CD4-positive, alpha-beta T cell (primary cell): Measurements from ENCODE around the gene IL20RA. TPM values are rescaled to one million over a fixed set of nuclear protein-coding genes. Genes with fewer than 3 reads are reported as not detected.

Source experiments
- ATAC-seq: fragments of 200-7000 bp; cut with Tn5 transposase; one replicate; pipeline ENCODE4 v1.10.0; 2022; ENCODE audit warnings: mild to moderate bottlenecking; ENCODE audit not compliant: poor library complexity
- CTCF ChIA-PET: fragments of 350-600 bp; sonication (Branson Sonifier 250); formaldehyde crosslinking; loops from one replicate; lab custom pipeline; 2021; ENCODE audit warnings: antibody characterized with exemption, inconsistent platforms; lab: Charles Lee
- POLR2A ChIA-PET: fragments of 350-600 bp; sonication (Branson Sonifier 250); formaldehyde crosslinking; loops from one replicate; lab custom pipeline; 2021; ENCODE audit warnings: antibody characterized with exemption, inconsistent platforms; lab: Charles Lee
- DNase-seq, 14 experiments: peaks; one replicate each; pipeline ENCODE4 v3.0.0-alpha.2; 2013 to 2020; ENCODE audit warnings: mixed read lengths in 2 of 14
- H3K27ac ChIP-seq, 2 donors: one replicate each; pipeline versions ENCODE4 v1.5.1 to v1.7.0; 2013; ENCODE audit warnings: low read length in 2 of 2, low read depth in 1 of 2, mild to moderate bottlenecking in 1 of 2
- H3K27me3 ChIP-seq, 2 experiments: 1 replicate in 1 of 2; 2 replicates in 1 of 2; pipeline versions ENCODE4 v1.6.1 to v1.7.0; 2013; ENCODE audit warnings: low read length in 2 of 2, control low read depth in 1 of 2, mild to moderate bottlenecking in 1 of 2, moderate library complexity in 1 of 2; ENCODE audit not compliant: insufficient read depth in 2 of 2, control insufficient read depth in 1 of 2
- H3K36me3 ChIP-seq: one replicate; pipeline ENCODE4 v1.6.1; 2013; ENCODE audit warnings: low read length, control low read depth; ENCODE audit not compliant: insufficient read depth
- H3K4me1 ChIP-seq: one replicate; pipeline ENCODE4 v1.6.1; 2013; ENCODE audit warnings: low read length, control low read depth; ENCODE audit not compliant: insufficient read depth
- H3K4me3 ChIP-seq: one replicate; pipeline ENCODE4 v1.5.1; 2013; ENCODE audit warnings: mild to moderate bottlenecking, low read length, moderate library complexity
- H3K9me3 ChIP-seq, 2 experiments: 1 replicate in 1 of 2; 2 replicates in 1 of 2; pipeline versions ENCODE4 v1.6.1 to v1.7.0; 2013; ENCODE audit warnings: low read length in 2 of 2, mild to moderate bottlenecking in 2 of 2, control low read depth in 1 of 2, moderate library complexity in 1 of 2; ENCODE audit not compliant: control insufficient read depth in 1 of 2, insufficient read depth in 1 of 2
- H3K27ac Mint-ChIP-seq: one replicate; pipeline ENCODE4 v1.8.0; 2020; ENCODE audit warnings: mixed read lengths
- H3K27me3 Mint-ChIP-seq: one replicate; pipeline ENCODE4 v1.8.0; 2021; ENCODE audit warnings: mixed read lengths
- H3K36me3 Mint-ChIP-seq: one replicate; pipeline ENCODE4 v1.8.0; 2021; ENCODE audit warnings: low read depth, mixed read lengths
- H3K4me1 Mint-ChIP-seq: one replicate; pipeline ENCODE4 v1.8.0; 2021; ENCODE audit warnings: low read depth, mixed read lengths
- H3K4me3 Mint-ChIP-seq: one replicate; pipeline ENCODE4 v1.8.0; 2020; ENCODE audit warnings: mild to moderate bottlenecking, mixed read lengths
- H3K9me3 Mint-ChIP-seq: one replicate; pipeline ENCODE4 v1.8.0; 2020; ENCODE audit warnings: mixed read lengths
- CTCF ChIP-seq: fragments of 200-600 bp; IDR thresholded peaks from one replicate; pipeline ENCODE4 v1.8.0; 2022; ENCODE audit warnings: antibody characterized with exemption, mild to moderate bottlenecking
- intact Hi-C, 2 experiments: fragments of 100-400 bp; cut with DNase I in 1 of 2; cut with micrococcal nuclease in 1 of 2; formaldehyde crosslinking; loops; one replicate each; pipeline versions ENCODE4 v1.15.1 to v1.9.0; 2023 to 2025; cut with DNase I, micrococcal nuclease
- total RNA-seq, 174 experiments: library from RNA in 2 of 174; stranded (reverse) in 2 of 174; gene quantifications; one replicate each; pipeline ENCODE4 v1.2.3 and lab custom pipeline; 2021 to 2026

IL20RA gene
- total RNA-seq, 2 experiments from 2014 or later, result not detected

- H3K9me3 ChIP-seq, result no peaks in the 10 kb centered on the region
- H3K4me3 ChIP-seq, result no peak overlapping the region
- H3K4me3 Mint-ChIP-seq, result no peak overlapping the region
- no peaks in the 10 kb centered on the region for H3K4me1 Mint-ChIP-seq
- no peak for TF ChIP-seq CTCF
- DNase-seq (no peak), ATAC-seq (no peak)
- no peaks in the 10 kb centered on the region for H3K36me3 Mint-ChIP-seq
- no peaks in the 10 kb centered on the region for H3K9me3 Mint-ChIP-seq
- intact Hi-C loops, result no loop called here
- no peak overlapping the region for H3K27ac Mint-ChIP-seq
- ChIA-PET CTCF (no interaction called here), POLR2A (no interaction called here)
- no peaks in the 10 kb centered on the region for H3K36me3 ChIP-seq
- H3K4me1 ChIP-seq, result no peaks in the 10 kb centered on the region
- H3K27me3 Mint-ChIP-seq, result peaks cover 29% of the 10 kb centered on the region
- H3K27ac ChIP-seq, result no peak overlapping the region
- peaks cover 6 to 8% of the 10 kb centered on the region in 2 experiments for H3K27me3 ChIP-seq
These were observed 11.5 kb upstream of the IL20RA start for GRCh38 chr6:137056121-137056880.

GRCh38 chr6:137051790-137052472 is 7.2 kb upstream of the IL20RA start:
- H3K36me3 ChIP-seq, result no peaks in the 10 kb centered on the region
- ATAC-seq (no peak), DNase-seq (no peak)
- no peak overlapping the region for H3K4me3 Mint-ChIP-seq
- CTCF ChIA-PET, result no interaction called here
- no peaks in the 10 kb centered on the region for H3K4me1 Mint-ChIP-seq
- peaks cover 65% of the 10 kb centered on the region for H3K27me3 Mint-ChIP-seq
- H3K27me3 ChIP-seq, result peaks cover 14 to 43% of the 10 kb centered on the region in 2 experiments
- H3K9me3 ChIP-seq, result no peaks in the 10 kb centered on the region
- H3K9me3 Mint-ChIP-seq, result no peaks in the 10 kb centered on the region
- H3K4me3 ChIP-seq, result no peak overlapping the region
- H3K4me1 ChIP-seq, result no peaks in the 10 kb centered on the region
- H3K36me3 Mint-ChIP-seq, result no peaks in the 10 kb centered on the region
- no peak for TF ChIP-seq CTCF
- intact Hi-C loops, result no loop called here
- H3K27ac ChIP-seq, result no peak overlapping the region
- POLR2A ChIA-PET, result no interaction called here
- H3K27ac Mint-ChIP-seq, result no peak overlapping the region

GRCh38 chr6:137049095-137049494 is 4.3 kb upstream of the IL20RA start:
- Mint-ChIP-seq H3K27ac (no peak overlapping the region), H3K4me1 (peaks cover 5% of the 10 kb centered on the region), H3K9me3 (no peaks in the 10 kb centered on the region), H3K4me3 (no peak overlapping the region), H3K27me3 (peaks cover 81% of the 10 kb centered on the region), H3K36me3 (no peaks in the 10 kb centered on the region)
- ChIA-PET CTCF (no interaction called here), POLR2A (no interaction called here)
- DNase-seq (no peak), ATAC-seq (no peak)
- Histone ChIP-seq H3K27me3 (peaks cover 34 to 61% of the 10 kb centered on the region in 2 experiments), H3K9me3 (peaks cover 0 to 3% of the 10 kb centered on the region in 2 experiments), H3K4me3 (no peak overlapping the region), H3K4me1 (peaks cover 4% of the 10 kb centered on the region), H3K27ac (no peak overlapping the region), H3K36me3 (no peaks in the 10 kb centered on the region)
- no peak for TF ChIP-seq CTCF
- intact Hi-C loops, result no loop called here
